Fibroblast of gingiva (primary cell): ENCODE data around the gene SAPCD2.
"Not testable (repeated sequence)": the region's sequence is repeated elsewhere in the genome, so short reads cannot be mapped to it uniquely, and the experiment has no call there.

ENCODE experiments used
- DNase-seq: peaks from one replicate; pipeline ENCODE4 v3.0.0-alpha.2; 2011; ENCODE audit warnings: low read depth

The SAPCD2 gene

GRCh38 chr9:137064880-137065164 lies 5.5 kb downstream of the SAPCD2 start:
- no peak for DNase-seq

GRCh38 chr9:137064027-137064879 lies 6.1 kb downstream of the SAPCD2 start:
- DNase-seq: no peak

GRCh38 chr9:137063311-137064026 lies 6.9 kb downstream of the SAPCD2 start:
- no peak for DNase-seq

- DNase-seq: not testable (repeated sequence)
Measured at GRCh38 chr9:137062798-137063197, 7.6 kb downstream of the SAPCD2 start.

GRCh38 chr9:137062384-137062783 lies 8.0 kb downstream of the SAPCD2 start:
- DNase-seq: no peak

- DNase-seq: no peak
Measured at GRCh38 chr9:137058521-137059234, 11.7 kb downstream of the SAPCD2 start.

- DNase-seq: no peak
Measured at GRCh38 chr9:137057545-137057944, 12.8 kb downstream of the SAPCD2 start.

GRCh38 chr9:137056739-137057415 lies 13.5 kb downstream of the SAPCD2 start:
- DNase-seq: no peak

- peak; percentile 66 for DNase-seq
Measured at GRCh38 chr9:137055385-137056364, 14.7 kb downstream of the SAPCD2 start.

GRCh38 chr9:137054932-137055384 lies 15.4 kb downstream of the SAPCD2 start:
- DNase-seq: no peak

GRCh38 chr9:137053944-137054931 lies 16.1 kb downstream of the SAPCD2 start, which contains the start of gene ENTPD2:
TSS of gene ENTPD2 (minus strand) at chr9:137054061. CDS start at chr9:137053997, 64 bp downstream.
- no peak for DNase-seq

- DNase-seq: no peak
Measured at GRCh38 chr9:137052998-137053943, 17.1 kb downstream of the SAPCD2 start.

GRCh38 chr9:137052293-137052692 lies 18.1 kb downstream of the SAPCD2 start:
- DNase-seq: no peak

- DNase-seq: no peak
Measured at GRCh38 chr9:137051145-137051724, 19.1 kb downstream of the SAPCD2 start.

- DNase-seq: no peak
Measured at GRCh38 chr9:137050570-137050969, 19.8 kb downstream of the SAPCD2 start.

- DNase-seq: no peak
Measured at GRCh38 chr9:137049544-137050449, 20.6 kb downstream of the SAPCD2 start.
